HG02763 (cell line): ENCODE results near the gene MAVS.
A peak's percentile ranks its signal among the peaks of the same experiment; 100 is the strongest.

Experiments used
- ATAC-seq: cut with Tn5 transposase; IDR thresholded peaks from one replicate; pipeline ENCODE4 v1.9.1; 2021; ENCODE audit warnings: mild to moderate bottlenecking, moderate library complexity; ENCODE audit not compliant: unreplicated experiment

MAVS gene

DNA sequence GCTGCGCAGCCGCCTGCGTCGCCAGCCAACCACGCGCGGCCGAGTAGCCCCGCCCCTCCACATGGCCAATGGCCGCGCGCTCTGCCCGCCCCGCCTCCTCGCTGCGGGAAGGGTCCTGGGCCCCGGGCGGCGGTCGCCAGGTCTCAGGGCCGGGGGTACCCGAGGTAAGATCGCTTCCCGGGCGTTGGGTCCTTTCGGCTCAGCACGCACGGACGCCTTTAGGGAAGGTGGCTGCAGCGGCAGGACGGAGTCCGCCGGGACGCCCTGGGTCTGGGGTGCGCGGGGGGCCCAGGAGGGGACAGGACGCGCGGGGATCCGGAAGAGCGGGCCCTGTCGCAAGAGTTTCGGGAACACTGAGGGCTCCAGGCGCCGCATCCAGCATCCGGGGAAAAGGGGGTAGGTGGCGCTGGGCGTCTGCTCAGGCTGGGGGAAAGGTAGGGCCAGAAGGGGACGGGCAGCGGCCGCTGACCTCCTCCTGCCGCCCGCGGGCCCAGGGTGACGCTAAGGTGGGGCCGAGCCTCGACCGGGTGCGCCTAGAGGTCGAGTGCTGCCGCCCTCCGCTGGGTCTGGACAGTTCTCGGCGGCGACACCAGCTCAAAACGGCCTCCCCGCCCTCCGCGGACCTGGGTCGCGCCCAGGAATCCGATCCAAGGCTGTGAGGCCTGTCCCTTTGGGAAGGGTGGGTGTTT is at the start of gene MAVS:
Gene MAVS, plus strand, starts transcription at position 95 of the 689 bp plus-strand sequence. CDS start 7,791 bp downstream, outside the sequence.
- peak; percentile 86 for ATAC-seq

- ATAC-seq: no peak
These were observed 49.4 kb upstream of the MAVS start for GRCh38 chr20:3797226-3797545.

DNA sequence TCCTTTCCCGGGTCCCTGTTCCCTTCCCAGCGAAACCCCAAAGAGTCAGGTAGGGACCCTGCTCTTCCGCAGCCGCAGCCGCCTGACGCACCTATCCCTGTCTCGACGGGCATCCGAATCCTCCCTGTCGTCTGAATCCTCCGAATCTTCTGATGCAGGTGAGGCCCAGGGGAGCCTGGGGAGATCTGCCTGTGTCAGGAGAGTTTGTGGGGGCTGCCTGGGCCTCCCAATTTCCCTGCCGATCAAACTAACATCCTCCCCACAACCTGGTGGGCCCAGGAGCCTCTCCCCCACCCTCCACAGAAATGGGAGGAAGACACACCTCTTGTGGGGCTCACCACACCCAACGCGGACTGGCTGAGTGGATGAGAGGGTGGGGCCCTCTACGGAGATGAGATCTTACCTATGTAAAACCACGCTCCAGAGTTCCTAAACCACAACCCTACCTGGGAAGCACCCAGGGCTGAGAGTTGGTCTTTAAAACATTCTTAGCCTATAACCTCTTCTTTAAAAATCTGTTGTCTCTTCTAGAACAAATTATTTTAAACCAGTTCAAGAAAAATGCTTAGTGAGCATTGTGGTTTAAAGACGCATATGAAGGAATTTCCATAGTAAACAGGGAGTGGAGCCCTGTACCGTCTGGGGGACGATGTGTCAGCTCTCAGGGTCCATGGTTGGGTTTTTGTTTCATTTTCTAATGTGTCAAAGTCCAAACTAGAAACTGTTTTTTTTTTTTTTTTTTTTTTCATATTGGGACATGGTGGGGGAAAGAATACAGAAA is 48.9 kb upstream of the MAVS start:
- no peak for ATAC-seq

- no peak for ATAC-seq
These were observed 48.3 kb upstream of the MAVS start for GRCh38 chr20:3798373-3798768.

- ATAC-seq: no peak
These were observed 47.8 kb upstream of the MAVS start for GRCh38 chr20:3798908-3799248.

DNA sequence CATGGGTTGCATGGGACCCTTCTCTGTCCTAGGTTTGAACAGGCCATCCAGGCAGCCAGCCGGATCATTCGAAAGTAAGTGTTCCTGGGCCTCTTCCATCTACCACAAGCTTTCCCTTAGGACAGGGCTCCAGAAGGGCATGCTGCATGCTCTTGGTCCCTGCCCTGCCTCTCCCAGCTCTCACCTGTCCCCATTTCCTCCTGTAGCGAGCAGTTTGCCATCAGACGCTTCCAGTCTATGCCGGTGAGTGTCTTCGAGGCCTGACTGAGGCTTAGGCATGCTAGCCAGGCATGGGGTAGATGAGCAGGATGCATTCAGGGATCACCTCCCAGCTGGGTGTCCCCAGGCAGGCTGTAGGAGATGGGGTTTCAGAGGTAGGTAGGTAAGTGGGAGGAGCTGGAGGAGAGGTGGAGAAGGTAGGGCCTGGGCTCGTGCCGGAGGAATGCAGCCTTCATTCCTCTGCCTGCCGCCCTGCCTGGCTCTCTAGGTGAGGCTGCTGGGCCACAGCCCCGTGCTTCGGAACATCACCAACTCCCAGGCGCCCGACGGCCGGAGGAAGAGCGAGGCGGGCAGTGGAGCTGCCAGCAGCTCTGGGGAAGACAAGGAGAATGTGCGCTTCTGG is 46.3 kb upstream of the MAVS start:
- no peak for ATAC-seq

DNA sequence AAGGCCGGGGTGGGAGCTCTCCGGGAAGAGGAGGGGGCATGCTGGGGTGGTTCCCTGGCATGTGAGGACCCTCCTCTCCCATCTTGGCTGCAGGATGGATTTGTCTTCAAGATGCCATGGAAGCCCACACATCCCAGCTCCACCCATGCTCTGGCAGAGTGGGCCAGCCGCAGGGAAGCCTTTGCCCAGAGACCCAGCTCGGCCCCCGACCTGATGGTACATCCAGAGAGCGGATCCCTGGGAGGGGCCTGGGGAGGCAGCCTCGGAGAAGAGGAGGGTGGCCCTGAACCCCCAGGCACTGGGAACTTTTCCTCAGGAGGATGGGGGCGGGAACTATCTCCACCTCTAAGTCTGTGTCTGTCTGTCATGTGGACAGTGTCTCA is 45.8 kb upstream of the MAVS start:
- ATAC-seq: no peak

- ATAC-seq: no peak
These were observed 45.3 kb upstream of the MAVS start for GRCh38 chr20:3801299-3801698.

GRCh38 chr20:3801846-3802245 is 44.8 kb upstream of the MAVS start:
- no peak for ATAC-seq

- ATAC-seq: no peak
These were observed 44.0 kb upstream of the MAVS start for GRCh38 chr20:3802524-3803239.

- ATAC-seq: no peak
These were observed 43.3 kb upstream of the MAVS start for GRCh38 chr20:3803289-3803688.

DNA sequence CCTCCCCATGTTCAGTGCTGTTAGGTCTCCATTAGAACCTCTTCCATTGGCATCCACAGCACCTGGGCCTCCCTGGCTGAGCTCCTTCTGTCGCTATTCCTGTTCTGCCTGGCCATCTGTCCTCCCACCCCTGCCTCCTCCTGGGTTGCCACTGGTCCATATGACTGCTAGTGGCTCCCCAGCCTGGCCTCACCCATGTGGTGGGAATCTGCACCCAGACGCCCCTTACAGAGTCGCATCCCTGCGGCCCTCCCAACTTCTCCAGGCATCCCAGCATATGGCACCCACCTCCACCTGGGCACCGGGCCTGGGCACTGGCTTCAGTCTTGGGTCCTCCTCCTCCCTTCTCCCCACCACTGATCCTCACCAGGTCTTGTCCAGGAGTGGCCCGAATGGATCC is 42.8 kb upstream of the MAVS start:
- ATAC-seq: no peak

DNA sequence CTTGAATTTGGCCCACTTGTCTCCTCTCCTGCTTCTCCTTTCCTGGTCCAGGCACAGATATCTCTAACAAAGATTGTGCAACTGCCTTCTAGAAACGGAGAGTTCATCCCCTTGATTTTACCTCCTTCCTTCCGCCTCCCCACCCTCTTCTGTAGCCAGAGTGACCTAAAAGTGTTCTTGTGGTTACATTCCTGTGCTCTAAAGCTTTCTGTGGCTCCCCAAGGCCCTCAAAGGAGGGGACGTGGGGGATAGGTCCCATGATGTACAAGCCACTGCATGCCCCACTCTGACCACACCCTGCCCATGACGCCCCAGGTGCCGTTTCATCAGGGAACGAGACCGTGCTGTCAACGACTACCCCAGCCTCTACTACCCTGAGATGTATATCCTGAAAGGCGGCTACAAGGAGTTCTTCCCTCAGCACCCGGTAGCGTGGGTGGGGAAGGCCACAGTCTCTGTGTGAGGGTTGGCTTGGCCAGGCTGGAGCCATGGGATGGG is 42.3 kb upstream of the MAVS start:
- no peak for ATAC-seq

DNA sequence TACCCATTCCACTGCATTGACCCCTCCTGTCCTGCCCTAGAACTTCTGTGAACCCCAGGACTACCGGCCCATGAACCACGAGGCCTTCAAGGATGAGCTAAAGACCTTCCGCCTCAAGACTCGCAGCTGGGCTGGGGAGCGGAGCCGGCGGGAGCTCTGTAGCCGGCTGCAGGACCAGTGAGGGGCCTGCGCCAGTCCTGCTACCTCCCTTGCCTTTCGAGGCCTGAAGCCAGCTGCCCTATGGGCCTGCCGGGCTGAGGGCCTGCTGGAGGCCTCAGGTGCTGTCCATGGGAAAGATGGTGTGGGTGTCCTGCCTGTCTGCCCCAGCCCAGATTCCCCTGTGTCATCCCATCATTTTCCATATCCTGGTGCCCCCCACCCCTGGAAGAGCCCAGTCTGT is 41.9 kb upstream of the MAVS start:
- no peak for ATAC-seq

- ATAC-seq: no peak
These were observed 38.1 kb upstream of the MAVS start for GRCh38 chr20:3808544-3808943.

GRCh38 chr20:3811467-3812258 is 35.0 kb upstream of the MAVS start:
- ATAC-seq: peak; percentile 56

GRCh38 chr20:3812259-3812681 is 34.4 kb upstream of the MAVS start:
- ATAC-seq: no peak

DNA sequence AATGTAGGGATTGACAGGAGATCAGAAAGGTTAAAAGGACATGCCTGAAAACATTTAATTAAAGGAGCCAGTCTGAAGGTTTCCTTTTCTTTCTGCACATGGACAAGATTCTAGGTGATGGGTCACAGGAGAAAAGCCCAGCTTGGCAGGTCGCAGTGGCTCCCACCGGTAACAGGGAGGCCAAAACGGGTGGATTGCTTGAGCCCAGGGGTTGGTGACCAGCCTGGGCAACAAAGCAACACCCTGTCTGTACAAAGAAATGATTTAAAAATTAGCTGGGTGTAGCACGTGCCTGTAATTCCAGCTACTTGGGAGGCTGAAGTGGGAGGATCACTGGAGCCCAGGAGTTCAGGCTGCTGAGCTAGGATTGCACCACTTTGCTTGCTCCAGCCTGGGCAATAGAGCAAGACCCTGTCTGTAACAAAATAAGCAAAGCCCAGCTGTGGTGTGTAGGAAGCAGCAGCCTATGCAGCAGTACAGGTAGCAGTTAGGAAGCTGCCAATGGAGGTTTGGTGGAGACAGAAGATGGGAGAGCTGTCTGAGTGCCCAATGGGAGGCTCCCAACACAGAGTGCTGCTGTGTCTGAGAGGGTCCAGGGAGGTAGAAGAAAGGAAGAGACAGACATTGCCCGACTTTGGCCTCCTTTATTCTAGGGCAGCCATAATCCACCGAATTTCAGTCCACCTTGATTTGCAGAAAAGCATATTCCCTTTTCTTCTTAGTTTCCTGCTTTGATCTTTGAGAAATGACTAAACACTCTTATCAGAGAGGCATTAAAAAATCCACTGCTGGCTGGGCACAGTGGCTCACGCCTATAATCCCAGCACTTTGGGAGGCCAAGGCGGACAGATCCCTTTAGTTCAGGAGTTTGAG is 33.4 kb upstream of the MAVS start:
- no peak for ATAC-seq

DNA sequence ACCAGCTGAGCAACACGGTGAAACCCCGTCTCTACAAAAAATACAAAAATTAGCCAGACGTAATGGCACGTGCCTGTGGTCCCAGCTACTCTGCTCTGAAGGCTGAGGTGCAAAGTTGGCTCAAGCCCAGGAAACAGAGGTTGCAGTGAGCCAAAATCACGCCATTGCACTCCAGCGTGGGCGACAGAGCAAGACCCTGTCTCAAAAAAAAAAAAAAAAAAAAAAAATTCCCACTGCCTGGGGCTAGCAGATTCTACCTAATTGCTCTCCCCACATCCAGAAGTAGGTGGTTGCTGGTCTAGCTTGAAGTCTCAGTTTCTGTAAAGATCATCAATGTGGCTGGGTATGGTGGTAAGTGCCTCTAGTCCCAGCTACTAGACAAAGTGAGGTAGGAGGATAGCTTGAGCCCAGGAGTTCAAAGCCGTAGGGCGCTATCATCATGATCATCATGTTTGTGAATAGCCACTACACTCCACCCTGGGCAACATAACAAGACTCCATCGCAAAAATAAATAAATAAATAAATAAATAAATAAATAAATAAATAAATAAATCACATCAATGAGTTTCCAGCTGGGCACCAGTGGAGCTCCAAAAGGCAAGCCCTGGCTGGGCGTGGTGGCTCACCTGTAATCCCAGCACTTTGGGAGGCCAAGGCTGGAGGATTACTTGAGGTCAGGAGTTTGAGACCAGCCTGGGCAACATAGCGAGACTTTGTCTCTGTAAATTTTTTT is 32.6 kb upstream of the MAVS start:
- ATAC-seq: no peak
